Dermis blood vessel endothelial cell (primary cell): Measurements from ENCODE around the gene DOCK9. TPM values are rescaled to one million over a fixed set of nuclear protein-coding genes. Genes with fewer than 3 reads are reported as not detected.

Experiments
- DNase-seq: peaks from one replicate; pipeline ENCODE4 v3.0.0; 2010
- total RNA-seq: library from RNA; depleted of rRNA; stranded (reverse); fragments of >200 nt; gene quantifications from 2 replicates; pipeline ENCODE4 v1.2.3, GENCODE V29; 2014

Gene DOCK9
- total RNA-seq, 1 donor from 2014 or later, result 556 TPM

DNA sequence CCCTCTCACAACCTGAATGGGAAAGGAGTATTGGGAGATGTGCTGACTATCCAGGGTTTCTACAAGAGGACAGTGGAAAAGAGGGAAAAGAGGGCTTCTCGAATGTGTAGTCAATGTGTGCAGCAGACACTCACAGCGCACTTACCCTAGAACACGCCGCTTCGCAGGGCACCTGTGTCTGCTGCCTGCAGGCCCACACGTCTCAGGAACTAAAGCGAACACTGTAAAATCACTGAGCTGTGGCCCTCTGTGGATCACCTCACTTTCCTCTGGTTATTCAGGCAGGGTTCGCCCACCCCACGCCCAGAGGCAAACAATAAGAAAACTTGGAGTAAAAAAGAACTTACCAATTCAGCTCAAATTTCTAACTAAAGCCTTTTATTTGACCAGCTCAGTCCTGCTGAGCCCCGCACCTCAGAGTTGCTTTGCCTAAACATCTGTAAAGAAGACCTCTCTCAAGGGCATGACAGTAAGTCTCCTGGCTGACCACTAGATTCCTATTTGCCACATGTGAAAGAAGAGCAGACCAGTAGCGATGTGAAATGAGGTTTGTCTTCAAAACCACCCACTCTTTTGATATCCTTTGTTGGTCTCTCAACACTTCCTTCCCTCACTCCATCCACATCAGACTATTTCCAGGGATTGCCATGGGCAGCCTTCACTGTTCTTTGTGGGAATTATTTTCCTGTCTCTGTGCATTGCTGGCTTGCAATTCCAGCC is 19.3 kb upstream of the DOCK9 start:
- DNase-seq, result no peak

- no peak for DNase-seq
Observed at GRCh38 chr13:98996046-98996445, 18.2 kb upstream of the DOCK9 start.

DNA sequence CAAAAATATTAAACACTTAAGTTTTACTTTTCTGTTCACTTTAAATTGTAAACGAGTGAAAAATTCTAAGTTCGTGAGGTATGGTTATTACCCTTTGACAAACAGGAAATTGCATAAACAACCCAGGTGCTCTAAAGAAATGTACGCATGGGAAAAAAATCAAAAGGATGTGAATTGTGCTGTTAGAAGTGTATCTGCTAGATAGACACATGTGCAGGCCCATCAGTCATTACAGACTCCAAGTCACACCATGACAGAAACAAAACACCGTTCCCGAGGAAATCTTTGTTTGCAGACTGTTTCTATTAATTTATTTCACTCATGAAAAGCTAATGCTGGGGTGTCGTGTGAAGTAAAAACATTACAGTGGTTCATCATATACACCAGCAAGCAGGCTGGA is 17.0 kb upstream of the DOCK9 start:
- peak; percentile 58 for DNase-seq

DNA sequence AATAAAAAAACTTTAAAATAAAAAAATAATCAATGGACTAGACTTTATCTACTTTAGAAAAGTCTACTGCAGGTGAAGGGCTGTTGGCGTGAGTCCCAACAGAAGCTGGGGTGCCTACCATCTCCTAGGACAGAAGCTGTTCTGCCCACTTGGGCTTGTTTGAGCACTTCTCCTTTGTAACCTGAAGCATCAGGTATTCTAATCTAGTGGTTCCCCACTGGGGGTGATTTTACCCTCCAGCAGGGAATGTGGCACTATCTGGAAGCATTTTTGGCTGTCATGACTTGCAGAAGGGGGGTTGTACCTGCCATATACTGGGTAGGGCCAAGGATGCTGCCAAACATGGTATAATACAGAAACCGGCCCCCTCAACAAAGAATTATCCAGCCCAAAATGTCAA is 16.2 kb upstream of the DOCK9 start:
- DNase-seq, result no peak

- peak; percentile 49 for DNase-seq
Observed at GRCh38 chr13:98992355-98992754, 14.5 kb upstream of the DOCK9 start.

GRCh38 chr13:98990701-98991100 is 12.8 kb upstream of the DOCK9 start:
- no peak for DNase-seq

GRCh38 chr13:98989469-98990235 is 11.8 kb upstream of the DOCK9 start:
- no peak for DNase-seq

GRCh38 chr13:98988780-98989179 is 10.9 kb upstream of the DOCK9 start:
- no peak for DNase-seq

DNA sequence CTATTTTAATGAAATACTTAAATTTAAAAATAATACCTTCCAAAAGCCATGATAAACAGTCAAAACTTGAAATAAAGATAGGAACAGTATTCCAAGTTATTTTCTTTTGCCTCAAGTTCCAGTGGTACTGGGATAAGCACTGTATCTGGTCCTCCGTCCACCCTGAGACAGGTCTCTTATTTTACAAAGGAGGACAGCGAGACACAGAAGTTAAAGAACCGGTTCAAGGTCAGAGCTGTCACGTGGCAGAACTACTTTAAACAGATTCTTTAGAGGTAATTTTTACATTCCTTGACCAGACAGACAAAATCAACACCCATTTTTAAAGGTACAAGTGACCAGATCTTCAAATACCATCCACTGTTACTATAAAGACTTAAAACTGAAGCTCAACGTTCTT is 10.4 kb upstream of the DOCK9 start:
- no peak for DNase-seq

GRCh38 chr13:98987275-98987674 is 9.4 kb upstream of the DOCK9 start:
- no peak for DNase-seq

DNA sequence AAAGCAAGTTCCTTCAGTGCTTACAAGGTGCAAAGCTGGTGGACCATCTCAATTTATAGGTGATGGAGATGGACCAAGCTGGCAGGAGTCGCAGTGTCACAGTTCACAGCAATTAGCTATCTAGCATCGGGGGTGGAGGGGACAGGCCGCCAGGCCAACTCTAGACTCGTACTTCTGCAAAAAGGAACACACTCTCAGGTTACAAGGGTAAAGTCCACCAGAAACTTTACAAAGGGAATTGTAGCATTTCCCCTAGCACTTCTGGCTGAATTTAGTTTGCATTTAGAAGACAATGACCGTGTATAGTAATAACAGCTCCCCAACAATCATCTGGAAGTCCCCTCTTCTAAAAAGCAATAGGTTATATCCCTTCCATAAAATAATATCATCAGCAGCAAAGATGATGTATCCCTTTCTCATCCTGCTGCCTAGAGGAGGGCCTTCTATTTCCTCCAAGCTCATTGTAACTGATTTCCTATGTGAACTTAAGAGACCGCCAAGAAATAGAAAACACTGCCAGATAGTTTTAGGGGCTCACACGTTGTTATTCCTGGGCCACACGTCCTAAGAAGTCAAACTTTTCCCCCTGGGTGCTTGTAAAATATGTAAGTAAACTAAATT is 8.5 kb upstream of the DOCK9 start:
- peak; percentile 48 for DNase-seq

DNA sequence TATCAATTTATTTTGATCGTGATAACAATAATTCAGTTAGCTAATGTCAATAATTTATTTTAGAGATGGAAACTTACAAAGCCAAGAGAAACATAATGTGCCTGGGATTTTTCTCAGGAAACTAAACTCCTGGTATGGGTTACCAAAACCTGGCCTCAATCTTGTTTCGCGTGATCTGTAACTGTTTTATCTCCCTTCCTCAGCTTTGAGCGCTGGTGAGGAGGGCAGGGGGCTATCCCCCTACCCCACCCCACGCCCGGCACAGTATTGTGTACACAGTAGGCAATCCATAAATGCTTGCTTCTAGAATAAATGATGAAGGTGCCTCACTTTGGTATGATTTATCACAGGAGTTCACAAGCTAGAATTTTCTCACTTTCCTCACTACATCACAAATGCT is 7.7 kb upstream of the DOCK9 start:
- no peak for DNase-seq

DNA sequence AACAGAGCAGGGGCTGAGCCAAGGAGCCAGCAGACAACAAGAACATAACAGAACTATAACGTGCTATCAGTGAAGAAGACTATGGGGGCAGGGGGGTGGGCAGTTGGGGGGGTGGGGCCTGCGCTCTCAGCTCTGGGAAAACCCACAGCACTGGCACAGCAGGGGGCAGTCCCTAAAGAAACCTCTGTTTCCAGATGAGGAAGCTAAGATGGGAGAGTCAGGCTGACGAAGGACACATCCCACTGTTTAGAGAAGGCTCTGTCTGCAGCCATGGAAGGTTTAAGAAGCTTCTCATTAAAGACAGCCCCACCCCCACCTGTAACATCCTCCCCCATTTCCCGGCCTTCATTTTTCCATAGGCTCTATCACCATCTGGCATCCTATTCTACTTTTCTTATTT is 7.1 kb upstream of the DOCK9 start:
- no peak for DNase-seq

DNA sequence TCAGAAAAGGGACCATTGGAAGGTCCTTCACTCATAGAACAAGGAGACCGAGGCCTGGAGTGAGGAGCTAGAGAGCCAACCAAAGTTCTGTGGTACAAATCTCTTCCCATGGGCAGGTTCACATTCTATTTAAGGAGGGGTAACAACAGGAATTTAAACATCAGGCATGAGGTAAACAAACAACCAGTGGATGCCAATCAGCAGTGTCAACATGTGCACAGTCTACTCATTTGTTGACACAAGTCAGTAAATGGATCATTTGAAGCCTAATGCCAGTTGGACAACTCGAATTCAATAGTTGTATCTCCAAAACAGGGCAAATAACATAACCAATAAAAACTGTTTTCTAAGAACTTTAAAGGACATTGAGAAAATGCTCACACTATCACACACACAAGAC is 6.3 kb upstream of the DOCK9 start:
- DNase-seq, result no peak

DNA sequence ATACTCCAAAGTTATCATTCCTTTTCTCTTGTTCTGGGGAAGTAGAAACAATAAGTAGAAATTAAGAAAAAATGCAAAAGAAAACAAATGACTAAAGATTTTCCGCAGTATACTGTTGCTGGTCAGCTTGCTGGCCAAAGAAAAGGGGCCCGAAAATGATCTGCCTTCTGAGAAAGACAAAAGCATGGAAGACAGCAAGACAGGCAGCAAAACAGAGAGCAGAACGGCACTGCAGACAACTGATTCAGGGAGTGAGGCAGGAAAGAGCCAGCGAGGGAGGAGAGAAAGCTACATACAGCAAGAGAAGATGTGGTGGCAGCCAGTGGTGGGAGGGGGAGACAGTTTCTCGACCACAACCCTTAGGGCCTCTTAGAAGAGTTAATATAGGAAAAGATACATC is 5.3 kb upstream of the DOCK9 start:
- peak; percentile 45 for DNase-seq

DNA sequence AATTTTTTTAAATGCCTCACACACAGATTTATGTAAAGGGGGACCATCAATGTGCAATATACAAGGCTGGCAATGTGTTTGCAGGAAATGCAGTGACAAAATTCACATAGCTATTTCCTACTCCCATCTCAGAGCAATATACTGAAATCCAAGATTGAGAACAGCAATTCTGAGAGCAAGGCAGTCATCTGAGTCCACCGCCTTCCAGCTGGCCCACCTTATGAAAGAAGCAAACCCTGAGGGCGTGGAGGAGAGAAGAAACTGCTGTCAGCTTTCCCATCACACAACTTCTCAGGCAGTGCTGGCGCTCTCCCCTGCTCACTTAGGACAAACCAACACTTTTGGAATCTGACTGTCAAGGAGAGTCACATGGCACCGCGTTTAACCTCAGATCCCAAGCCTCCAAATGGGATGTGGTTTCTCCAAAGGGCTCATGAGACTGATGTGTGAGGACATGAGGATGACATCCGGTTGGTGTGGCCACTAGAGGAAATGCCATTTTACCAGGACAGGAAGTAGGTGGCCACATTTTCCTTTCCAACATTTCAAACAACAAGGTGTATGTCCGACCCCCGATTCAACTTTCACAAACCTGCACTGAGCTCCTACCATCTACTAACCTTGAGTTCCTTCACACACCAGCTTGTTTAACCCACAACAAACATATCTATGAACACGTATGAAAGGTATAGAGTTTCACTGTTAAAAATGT is 3.7 kb upstream of the DOCK9 start:
- DNase-seq, result no peak

DNA sequence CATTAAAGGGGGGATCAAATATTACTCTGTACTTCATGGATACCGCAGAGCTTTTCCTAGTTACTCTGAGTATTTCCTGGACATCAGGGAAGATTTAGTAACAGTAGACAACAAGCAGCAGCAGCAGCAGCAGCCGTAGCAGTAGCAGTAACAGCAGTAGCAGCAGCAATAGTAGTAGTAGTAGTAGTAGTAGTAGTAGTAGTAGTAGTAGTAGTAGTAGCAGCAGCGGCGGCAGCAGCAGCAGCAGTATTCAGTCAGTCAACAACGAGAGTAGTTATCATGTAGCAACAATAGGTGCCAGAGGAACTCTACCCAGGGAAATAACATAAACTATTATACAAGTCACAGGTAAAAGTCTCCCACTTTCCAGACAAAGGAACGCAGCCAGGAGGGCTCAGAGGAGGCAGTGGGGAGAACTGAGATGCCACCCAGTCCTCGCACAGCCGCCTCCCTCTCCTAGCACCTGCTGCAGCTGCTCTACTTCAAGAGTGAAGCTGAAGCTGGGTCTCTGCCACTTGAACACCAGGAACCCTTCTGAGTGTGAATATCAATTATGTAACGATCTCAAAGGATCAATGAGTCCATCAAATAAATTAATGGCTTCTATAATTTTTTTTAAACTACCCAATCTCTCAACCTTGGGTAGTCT is 1.3 kb upstream of the DOCK9 start:
- peak; percentile 35 for DNase-seq

GRCh38 chr13:98978280-98978679 is 416 bp upstream of the DOCK9 start:
- DNase-seq, result peak; percentile 93

DNA sequence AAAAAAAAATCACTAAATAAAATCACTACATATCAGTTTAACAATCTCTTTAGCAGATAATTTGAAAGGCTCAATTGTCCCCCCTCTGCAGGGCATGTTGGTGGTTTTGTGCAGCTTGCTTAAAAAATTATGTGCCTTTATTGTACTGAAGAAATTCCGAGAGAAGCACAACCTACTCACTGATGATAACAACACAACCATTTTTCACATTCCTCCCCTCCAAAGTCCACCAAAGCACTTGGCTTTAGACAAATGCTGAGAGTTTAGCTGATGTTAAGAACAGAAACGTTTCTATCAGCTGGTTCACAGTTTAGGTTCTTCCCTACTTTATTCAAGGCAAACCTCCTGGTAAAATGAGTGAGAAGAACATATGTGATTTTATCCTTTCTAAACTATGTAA is 923 bp downstream of the DOCK9 start:
- peak; percentile 34 for DNase-seq

DNA sequence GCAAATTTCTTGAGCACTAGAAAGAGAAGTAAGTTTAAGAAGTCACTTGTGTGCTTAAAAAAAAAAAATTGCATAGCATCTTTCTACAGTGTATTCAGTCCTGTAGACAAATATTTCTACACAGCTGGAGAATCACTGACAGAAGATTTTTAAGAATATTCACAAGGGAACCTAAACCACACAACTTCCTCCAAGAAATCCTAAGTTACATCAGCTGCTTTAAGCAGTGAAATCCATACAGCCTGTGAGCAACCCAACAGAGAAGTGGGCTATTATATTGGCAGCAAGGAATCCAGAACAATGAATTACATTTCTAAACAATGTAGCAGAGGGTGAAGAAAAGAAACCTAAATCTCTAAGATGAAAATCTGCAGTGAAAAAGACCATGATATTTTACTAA is 1.5 kb downstream of the DOCK9 start:
- peak; percentile 32 for DNase-seq

DNA sequence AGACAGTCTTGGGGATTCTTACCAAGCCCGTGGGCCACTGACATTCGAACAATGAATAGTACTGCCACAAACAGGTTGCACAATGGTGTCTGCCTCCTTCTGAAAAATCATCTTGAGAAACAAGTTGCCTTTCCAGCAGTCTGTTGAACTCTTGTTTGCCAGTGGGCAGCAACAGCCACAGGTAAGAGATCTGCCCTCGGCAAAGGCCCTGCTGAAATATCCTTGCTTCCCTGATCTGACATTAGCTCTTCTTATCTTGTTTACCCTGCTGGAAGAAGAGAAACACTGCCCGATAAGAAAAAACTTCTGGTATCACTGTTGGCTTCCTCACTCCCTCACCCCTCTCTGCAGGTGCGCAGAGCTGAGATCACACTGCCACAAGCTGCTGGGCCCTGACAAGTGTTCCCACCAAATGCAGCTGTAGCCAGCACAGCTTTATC is 2.0 kb downstream of the DOCK9 start:
- DNase-seq, result peak; percentile 71

GRCh38 chr13:98974053-98974452 is 3.8 kb downstream of the DOCK9 start:
- DNase-seq, result peak; percentile 76

- peak; percentile 95 for DNase-seq
Observed at GRCh38 chr13:98972627-98973026, 5.2 kb downstream of the DOCK9 start.
